ENCODE measurements around the gene SLC6A17.

Gene SLC6A17

GRCh38 chr1:110150330-110151174 is at the start of gene SLC6A17:
Gene SLC6A17 (plus strand): TSS chr1:110150494. CDS start chr1:110166930, 16,436 bp downstream.
- DNase-seq (ENCODE audit: low spot score): no peak

- no peak for DNase-seq (ENCODE audit: low spot score)
These were observed 48.2 kb upstream of the SLC6A17 start for GRCh38 chr1:110102081-110102480.

- DNase-seq (ENCODE audit: low spot score): peak; percentile 54
These were observed 44.0 kb upstream of the SLC6A17 start for GRCh38 chr1:110106013-110106941.

GRCh38 chr1:110107867-110108469 is 42.3 kb upstream of the SLC6A17 start:
- no peak for DNase-seq (ENCODE audit: low spot score)

GRCh38 chr1:110111081-110111480 is 39.2 kb upstream of the SLC6A17 start:
- no peak for DNase-seq (ENCODE audit: low spot score)

GRCh38 chr1:110112143-110112542 is 38.2 kb upstream of the SLC6A17 start, which contains the start of gene UBL4B:
Gene UBL4B (plus strand): TSS chr1:110112443. CDS start chr1:110112535, 92 bp downstream.
- DNase-seq (ENCODE audit: low spot score): no peak

GRCh38 chr1:110112656-110113055 is 37.6 kb upstream of the SLC6A17 start:
- no peak for DNase-seq (ENCODE audit: low spot score)

- DNase-seq (ENCODE audit: low spot score): no peak
These were observed 36.7 kb upstream of the SLC6A17 start for GRCh38 chr1:110113551-110113950.

GRCh38 chr1:110114173-110114572 is 36.1 kb upstream of the SLC6A17 start:
- DNase-seq (ENCODE audit: low spot score): no peak

GRCh38 chr1:110114784-110115183 is 35.5 kb upstream of the SLC6A17 start:
- DNase-seq (ENCODE audit: low spot score): no peak

GRCh38 chr1:110118636-110119396 is 31.5 kb upstream of the SLC6A17 start:
- DNase-seq (ENCODE audit: low spot score): no peak

- no peak for DNase-seq (ENCODE audit: low spot score)
These were observed 30.5 kb upstream of the SLC6A17 start for GRCh38 chr1:110119843-110120242.

- DNase-seq (ENCODE audit: low spot score): no peak
These were observed 29.2 kb upstream of the SLC6A17 start for GRCh38 chr1:110120960-110121561.

GRCh38 chr1:110123224-110123623 is 27.1 kb upstream of the SLC6A17 start:
- DNase-seq (ENCODE audit: low spot score): no peak

GRCh38 chr1:110125810-110126209 is 24.5 kb upstream of the SLC6A17 start:
- no peak for DNase-seq (ENCODE audit: low spot score)

GRCh38 chr1:110130113-110130591 is 20.1 kb upstream of the SLC6A17 start:
- DNase-seq (ENCODE audit: low spot score): no peak

GRCh38 chr1:110130989-110131388 is 19.3 kb upstream of the SLC6A17 start:
- DNase-seq (ENCODE audit: low spot score): no peak

- no peak for DNase-seq (ENCODE audit: low spot score)
These were observed 17.6 kb upstream of the SLC6A17 start for GRCh38 chr1:110132682-110133081.

- DNase-seq (ENCODE audit: low spot score): no peak
These were observed 16.9 kb upstream of the SLC6A17 start for GRCh38 chr1:110133436-110133835.

GRCh38 chr1:110134050-110134595 is 16.2 kb upstream of the SLC6A17 start:
- no peak for DNase-seq (ENCODE audit: low spot score)

GRCh38 chr1:110135246-110135645 is 15.0 kb upstream of the SLC6A17 start:
- DNase-seq (ENCODE audit: low spot score): no peak

All from CD4-positive, alpha-beta T cell treated with Interleukin-2 at 100 ng/mL for 4 hours (primary cell).